ENCODE results near the gene SLC13A5. TPM values are rescaled to one million over a fixed set of nuclear protein-coding genes. Genes with fewer than 3 reads are reported as not detected.
"Not testable (repeated sequence)": the region's sequence is repeated elsewhere in the genome, so short reads cannot be mapped to it uniquely, and the experiment has no call there.

The SLC13A5 gene
- total RNA-seq, 1 experiment from 2014 or later: not detected

DNA sequence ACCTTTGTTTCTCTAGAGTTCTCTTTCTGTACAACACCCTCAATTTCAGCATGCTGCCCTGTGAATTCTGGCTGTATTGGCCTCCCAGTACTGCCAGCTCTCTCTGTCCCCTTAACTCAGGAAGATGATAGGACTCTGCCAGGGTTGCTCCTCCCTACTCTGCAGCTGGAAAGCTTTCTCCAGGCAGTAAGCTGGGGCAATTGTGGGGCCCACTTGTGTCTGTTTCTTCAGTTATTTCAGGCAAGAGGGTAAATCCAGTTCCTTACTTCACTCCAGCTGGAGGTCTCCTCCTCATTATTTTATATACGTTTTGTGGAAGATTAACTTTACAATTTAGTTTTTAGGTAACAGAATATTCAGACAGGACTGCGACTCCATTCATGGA is 51.7 kb downstream of the SLC13A5 start:
- intact Hi-C loops (cut with micrococcal nuclease): no loop called here
- POLR2A ChIA-PET (ENCODE audit: unreplicated experiment): interaction anchor here (0.6 kb wide), 1 partner anchor 123 kb away, joined by 4 read pairs; no protein-coding TSS in a partner anchor
- Histone ChIP-seq H4K20me1 (ENCODE audit: low read length) (no peaks in the 10 kb centered on the region), H3K36me3 (ENCODE audit: low read depth, low read length) (no peaks in the 10 kb centered on the region), H3K27ac (ENCODE audit: low read length) (no peak overlapping the region), H2AFZ (ENCODE audit: low read length) (no peak overlapping the region), H3K9ac (ENCODE audit: low read length) (no peak overlapping the region), H3F3A (ENCODE audit: low read length, unreplicated experiment) (no peaks in the 10 kb centered on the region), H3K9me2 (replicated peaks; ENCODE audit: low read length) (no peaks in the 10 kb centered on the region), H3K9me3 (ENCODE audit: low read length) (no peaks in the 10 kb centered on the region), H3K4me2 (ENCODE audit: low read length) (no peak overlapping the region), H3K79me2 (ENCODE audit: low read length) (no peaks in the 10 kb centered on the region), H3K4me1 (ENCODE audit: insufficient read depth, low read length) (no peaks in the 10 kb centered on the region), H3K27me3 (ENCODE audit: low read length) (no peaks in the 10 kb centered on the region), H3K4me3 (ENCODE audit: low read length) (no peak overlapping the region)
- DNase-seq: no peak
- CTCF ChIA-PET: no interaction called here
- no TSS peak for BruUV-seq (replicated peaks)
- no peak for ATAC-seq
- TF ChIP-seq EZH2phosphoT487 (IDR thresholded peaks at IDR 0.05; ENCODE audit: borderline replicate concordance, low read length) (no peak), EZH2 (IDR thresholded peaks at IDR 0.05; ENCODE audit: low read length, unreplicated experiment) (no peak)
- TF ChIP-seq, protein P1, sequence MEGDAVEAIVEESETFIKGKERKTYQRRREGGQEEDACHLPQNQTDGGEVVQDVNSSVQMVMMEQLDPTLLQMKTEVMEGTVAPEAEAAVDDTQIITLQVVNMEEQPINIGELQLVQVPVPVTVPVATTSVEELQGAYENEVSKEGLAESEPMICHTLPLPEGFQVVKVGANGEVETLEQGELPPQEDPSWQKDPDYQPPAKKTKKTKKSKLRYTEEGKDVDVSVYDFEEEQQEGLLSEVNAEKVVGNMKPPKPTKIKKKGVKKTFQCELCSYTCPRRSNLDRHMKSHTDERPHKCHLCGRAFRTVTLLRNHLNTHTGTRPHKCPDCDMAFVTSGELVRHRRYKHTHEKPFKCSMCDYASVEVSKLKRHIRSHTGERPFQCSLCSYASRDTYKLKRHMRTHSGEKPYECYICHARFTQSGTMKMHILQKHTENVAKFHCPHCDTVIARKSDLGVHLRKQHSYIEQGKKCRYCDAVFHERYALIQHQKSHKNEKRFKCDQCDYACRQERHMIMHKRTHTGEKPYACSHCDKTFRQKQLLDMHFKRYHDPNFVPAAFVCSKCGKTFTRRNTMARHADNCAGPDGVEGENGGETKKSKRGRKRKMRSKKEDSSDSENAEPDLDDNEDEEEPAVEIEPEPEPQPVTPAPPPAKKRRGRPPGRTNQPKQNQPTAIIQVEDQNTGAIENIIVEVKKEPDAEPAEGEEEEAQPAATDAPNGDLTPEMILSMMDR (conservative IDR thresholded peaks at IDR 0.05; ENCODE audit: low read depth, low read length): no peak

GRCh38 chr17:6660805-6661463 is 52.2 kb downstream of the SLC13A5 start:
- POLR2A ChIA-PET (ENCODE audit: unreplicated experiment): no interaction called here
- TF ChIP-seq EZH2phosphoT487 (IDR thresholded peaks at IDR 0.05; ENCODE audit: borderline replicate concordance, low read length) (no peak), EZH2 (IDR thresholded peaks at IDR 0.05; ENCODE audit: low read length, unreplicated experiment) (no peak)
- TF ChIP-seq, protein P1 (conservative IDR thresholded peaks at IDR 0.05; ENCODE audit: low read depth, low read length): no peak
- DNase-seq: no peak
- Histone ChIP-seq H3K27ac (ENCODE audit: low read length) (no peak overlapping the region), H3K9ac (ENCODE audit: low read length) (no peak overlapping the region), H3K4me2 (ENCODE audit: low read length) (no peak overlapping the region), H4K20me1 (ENCODE audit: low read length) (no peaks in the 10 kb centered on the region), H3F3A (ENCODE audit: low read length, unreplicated experiment) (no peaks in the 10 kb centered on the region), H3K9me2 (replicated peaks; ENCODE audit: low read length) (no peaks in the 10 kb centered on the region), H3K9me3 (ENCODE audit: low read length) (no peaks in the 10 kb centered on the region), H3K4me3 (ENCODE audit: low read length) (no peak overlapping the region), H3K36me3 (ENCODE audit: low read depth, low read length) (no peaks in the 10 kb centered on the region), H3K4me1 (ENCODE audit: insufficient read depth, low read length) (no peaks in the 10 kb centered on the region), H3K79me2 (ENCODE audit: low read length) (no peaks in the 10 kb centered on the region), H3K27me3 (ENCODE audit: low read length) (no peaks in the 10 kb centered on the region), H2AFZ (ENCODE audit: low read length) (no peak overlapping the region)
- no peak for ATAC-seq
- CTCF ChIA-PET: no interaction called here
- intact Hi-C loops (cut with micrococcal nuclease): no loop called here
- BruUV-seq (replicated peaks): no TSS peak

- H3K4me3 ChIP-seq (ENCODE audit: low read length): no peak overlapping the region
Observed at GRCh38 chr17:6660101-6660500, 53.1 kb downstream of the SLC13A5 start.

GRCh38 chr17:6658411-6658810 is 54.8 kb downstream of the SLC13A5 start:
- CTCF ChIA-PET; H3F3A ChIP-seq (ENCODE audit: low read length, unreplicated experiment); intact Hi-C loops (cut with micrococcal nuclease); H3K4me1 ChIP-seq (ENCODE audit: insufficient read depth, low read length); H3K9me2 ChIP-seq (replicated peaks; ENCODE audit: low read length); H3K9me3 ChIP-seq (ENCODE audit: low read length); H3K9ac ChIP-seq (ENCODE audit: low read length); H3K36me3 ChIP-seq (ENCODE audit: low read depth, low read length); H3K4me2 ChIP-seq (ENCODE audit: low read length); BruUV-seq (replicated peaks); ATAC-seq; H3K27ac ChIP-seq (ENCODE audit: low read length); H3K27me3 ChIP-seq (ENCODE audit: low read length); H3K79me2 ChIP-seq (ENCODE audit: low read length); H4K20me1 ChIP-seq (ENCODE audit: low read length); DNase-seq; H3K4me3 ChIP-seq (ENCODE audit: low read length); H2AFZ ChIP-seq (ENCODE audit: low read length); POLR2A ChIA-PET (ENCODE audit: unreplicated experiment): not testable (repeated sequence)

More at GRCh38 chr17:6660101-6660500, 53.1 kb downstream of the SLC13A5 start:
- Histone ChIP-seq H4K20me1 (ENCODE audit: low read length) (no peaks in the 10 kb centered on the region), H3K27me3 (ENCODE audit: low read length) (no peaks in the 10 kb centered on the region), H3K27ac (ENCODE audit: low read length) (no peak overlapping the region), H3K9ac (ENCODE audit: low read length) (no peak overlapping the region), H3F3A (ENCODE audit: low read length, unreplicated experiment) (no peaks in the 10 kb centered on the region), H3K9me3 (ENCODE audit: low read length) (no peaks in the 10 kb centered on the region), H3K4me2 (ENCODE audit: low read length) (no peak overlapping the region), H3K9me2 (replicated peaks; ENCODE audit: low read length) (no peaks in the 10 kb centered on the region), H2AFZ (ENCODE audit: low read length) (no peak overlapping the region), H3K4me1 (ENCODE audit: insufficient read depth, low read length) (no peaks in the 10 kb centered on the region), H3K79me2 (ENCODE audit: low read length) (no peaks in the 10 kb centered on the region), H3K36me3 (ENCODE audit: low read depth, low read length) (no peaks in the 10 kb centered on the region)
- BruUV-seq (replicated peaks): no TSS peak
- no peak for TF ChIP-seq EZH2 (IDR thresholded peaks at IDR 0.05; ENCODE audit: low read length, unreplicated experiment)
- TF ChIP-seq EZH2phosphoT487 (IDR thresholded peaks at IDR 0.05; ENCODE audit: borderline replicate concordance, low read length): no peak
- TF ChIP-seq, protein P1 (conservative IDR thresholded peaks at IDR 0.05; ENCODE audit: low read depth, low read length): no peak
- POLR2A ChIA-PET (ENCODE audit: unreplicated experiment): no interaction called here
- intact Hi-C loops (cut with micrococcal nuclease): no loop called here
- CTCF ChIA-PET: no interaction called here
- no peak for DNase-seq
- ATAC-seq: no peak

Data from PC-3 (cell line).